A204.1 (cell line): ENCODE data around the gene PNPLA6.

Experiments used
- FAIRE-seq: peaks from 2 replicates; lab custom pipeline; 2012; peaks lifted over from hg19 to GRCh38; lab: Jason Lieb, UNC

Gene PNPLA6

GRCh38 chr19:7602935-7603497 is 67.5 kb downstream of the PNPLA6 start:
- FAIRE-seq: no peak

DNA sequence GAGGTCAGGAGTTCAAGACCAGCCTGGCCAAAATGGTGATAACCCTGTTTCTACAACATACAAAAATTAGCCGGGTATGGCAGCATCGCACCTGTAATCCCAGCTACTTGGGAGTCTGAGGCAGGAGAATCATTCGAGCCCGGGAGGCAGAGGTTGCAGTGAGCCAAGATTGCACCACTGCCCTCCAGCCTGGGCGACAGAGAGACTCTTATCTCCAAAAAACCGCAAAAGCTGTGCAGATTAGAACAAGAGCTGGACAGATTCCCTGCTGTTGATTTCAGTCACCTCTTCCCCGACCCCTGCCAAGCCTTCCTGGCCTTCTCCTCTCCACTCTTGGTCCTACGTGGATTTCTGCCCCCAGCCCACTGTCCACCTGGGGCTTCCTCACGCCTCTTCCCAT is 68.4 kb downstream of the PNPLA6 start:
- no peak for FAIRE-seq

- FAIRE-seq: no peak
These were observed 70.1 kb downstream of the PNPLA6 start for GRCh38 chr19:7605490-7606222.

DNA sequence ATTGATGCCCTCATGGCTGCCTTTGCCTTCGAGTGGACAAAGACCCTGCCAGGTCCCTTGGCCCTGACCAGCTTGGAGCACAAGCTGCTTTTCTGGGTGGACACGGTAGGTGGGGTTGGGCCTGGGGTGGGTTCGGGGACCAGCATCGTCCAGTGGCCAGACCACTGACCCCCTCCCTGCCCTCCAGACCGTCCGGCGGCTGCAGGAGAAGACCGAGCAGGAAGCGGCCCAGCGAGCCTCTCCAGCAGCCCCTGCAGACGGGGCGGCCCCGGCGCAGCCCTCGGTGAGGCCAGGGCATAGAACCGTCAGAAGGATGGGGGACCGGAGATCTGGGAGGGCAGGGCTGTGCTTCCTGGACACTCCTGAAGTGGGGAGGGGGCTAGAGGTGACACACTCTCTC is 70.8 kb downstream of the PNPLA6 start:
- FAIRE-seq: no peak

- FAIRE-seq: no peak
These were observed 71.8 kb downstream of the PNPLA6 start for GRCh38 chr19:7607212-7607873.

DNA sequence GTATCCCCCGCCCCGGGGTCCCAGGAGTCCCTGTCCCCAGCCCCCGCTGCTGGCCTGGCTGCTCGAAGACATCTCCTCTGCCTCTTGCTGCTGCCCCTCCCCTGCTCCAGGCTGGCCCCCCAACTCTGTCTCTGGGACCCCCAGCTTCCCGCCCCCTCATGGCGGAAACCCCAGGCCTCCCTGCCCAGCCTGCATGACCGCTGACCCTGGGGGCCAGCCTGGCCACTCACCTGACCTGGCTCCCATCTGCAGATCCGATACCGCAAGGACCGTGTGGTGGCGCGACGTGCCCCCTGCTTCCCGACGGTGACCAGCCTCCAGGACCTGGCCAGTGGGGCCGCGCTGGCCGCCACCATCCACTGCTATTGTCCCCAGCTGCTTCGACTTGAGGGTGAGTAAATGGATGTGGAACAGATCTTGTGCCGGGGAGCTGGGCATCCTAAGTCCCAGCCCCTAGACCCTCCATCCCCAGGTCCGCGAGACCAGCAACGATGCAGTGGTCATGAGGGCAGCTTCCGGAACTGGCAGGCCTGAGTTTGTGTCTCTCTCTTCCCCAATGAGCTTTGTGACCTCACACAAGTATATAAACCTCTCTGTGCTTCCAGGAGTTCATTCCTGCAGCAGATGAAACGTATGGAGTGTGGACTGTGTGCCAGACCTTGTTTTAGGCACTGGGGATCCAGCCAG is 72.5 kb downstream of the PNPLA6 start:
- FAIRE-seq: no peak

- no peak for FAIRE-seq
These were observed 75.1 kb downstream of the PNPLA6 start for GRCh38 chr19:7610491-7611240.
